ENCODE results near the gene WDR47. TPM values are rescaled to one million over a fixed set of nuclear protein-coding genes. Genes with fewer than 3 reads are reported as not detected.
A peak's percentile ranks its signal among the peaks of the same experiment; 100 is the strongest.

The WDR47 gene
- total and polyA plus RNA-seq, 10 of the 15 experiments (the other 5 are each of a cell fraction or from before 2014, with no cell fraction given): 2.4 to 9.7 (median 5.9) TPM

DNA sequence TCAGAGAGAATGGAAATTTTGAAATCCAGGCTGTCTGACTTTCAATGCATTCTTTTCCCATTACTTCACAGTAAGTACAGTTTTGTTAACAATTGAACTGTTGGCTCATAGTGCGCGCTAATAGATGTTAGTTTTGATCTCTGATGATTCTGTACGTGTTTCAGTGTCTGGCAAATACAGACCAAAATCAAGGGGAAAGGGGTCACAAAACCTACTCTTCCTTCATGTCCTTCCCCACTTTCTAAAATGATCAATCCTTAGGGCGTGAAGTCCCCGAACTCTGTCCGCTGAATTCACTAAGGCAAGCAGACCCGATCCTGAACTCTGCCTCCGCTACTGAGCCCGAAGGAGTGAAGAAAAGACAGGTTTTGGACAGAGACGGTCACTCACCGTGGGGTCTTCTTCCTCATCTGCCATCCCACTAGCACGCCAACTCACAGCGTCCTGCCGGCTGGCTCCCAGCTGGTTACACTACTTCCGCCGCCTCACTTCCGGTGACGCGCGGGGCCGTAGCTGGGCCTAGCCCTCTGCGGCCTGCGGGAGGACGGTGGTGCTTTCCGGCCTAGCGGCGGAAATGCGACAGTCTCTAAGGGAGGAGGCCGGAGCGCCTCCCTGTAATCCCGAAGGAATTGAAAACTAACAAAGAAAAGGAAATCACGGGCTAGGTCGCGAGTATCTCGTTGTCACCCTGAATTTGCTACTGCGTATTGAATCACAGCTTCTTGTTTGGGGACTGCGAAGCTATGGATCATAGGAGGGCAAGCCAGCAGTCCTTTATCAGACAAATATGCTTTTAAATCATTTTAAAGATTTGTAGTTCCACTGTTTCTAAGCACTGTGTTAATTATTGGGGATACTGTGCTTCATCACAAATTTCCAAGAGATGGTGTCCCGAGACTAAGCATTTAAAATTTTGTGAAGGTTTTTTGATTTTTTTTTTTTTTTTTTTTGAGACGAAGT, 33.9 kb upstream of the WDR47 start, which contains the start of gene TAF13 (continued):
- peak; percentile 94 for TF ChIP-seq GABPA (IDR thresholded peaks at IDR 0.05; ENCODE audit: low read depth)
- TF ChIP-seq SUZ12 (IDR thresholded peaks at IDR 0.05; ENCODE audit: unreplicated experiment): no peak
- TF ChIP-seq FOS (IDR thresholded peaks at IDR 0.05; ENCODE audit: borderline replicate concordance, extremely low read depth, insufficient read length): no peak
- peak; percentile 60 for TF ChIP-seq PKNOX1 (IDR thresholded peaks at IDR 0.05)
- no peak for TF ChIP-seq SP1 (IDR thresholded peaks at IDR 0.05; ENCODE audit: low read depth, low read length)
- TF ChIP-seq EZH2 (IDR thresholded peaks at IDR 0.05; ENCODE audit: borderline replicate concordance, control insufficient read depth, low read depth, low read length): no peak
- peak; percentile 63; the same call in 1 of the 2 replicates for TF ChIP-seq LARP7 (IDR thresholded peaks at IDR 0.05)
- TF ChIP-seq YY1 (IDR thresholded peaks at IDR 0.05; ENCODE audit: low read depth, low read length): peak; percentile 73
- no peak for TF ChIP-seq NFYB (IDR thresholded peaks at IDR 0.05; ENCODE audit: insufficient read depth, low read depth, low read length)
- TF ChIP-seq KDM1A (IDR thresholded peaks at IDR 0.05; ENCODE audit: borderline replicate concordance): no peak
- TF ChIP-seq BCL11A (IDR thresholded peaks at IDR 0.05; ENCODE audit: low read depth, low read length): no peak
- TF ChIP-seq MEF2A (IDR thresholded peaks at IDR 0.05; ENCODE audit: insufficient read depth, low read depth, low read length): 0 out of 2 replicates have a peak, but pooled peaks have one; percentile 48
- TF ChIP-seq CTCF (IDR thresholded peaks at IDR 0.05 in 2 of 3, conservative IDR thresholded peaks at IDR 0.05 in 1 of 3; ENCODE audit: control insufficient read depth in 2 of 3, extremely low read depth in 1 of 3, insufficient read depth in 1 of 3, low read depth in 3 of 3, low read length in 3 of 3): no peak
- TF ChIP-seq, protein P1, sequence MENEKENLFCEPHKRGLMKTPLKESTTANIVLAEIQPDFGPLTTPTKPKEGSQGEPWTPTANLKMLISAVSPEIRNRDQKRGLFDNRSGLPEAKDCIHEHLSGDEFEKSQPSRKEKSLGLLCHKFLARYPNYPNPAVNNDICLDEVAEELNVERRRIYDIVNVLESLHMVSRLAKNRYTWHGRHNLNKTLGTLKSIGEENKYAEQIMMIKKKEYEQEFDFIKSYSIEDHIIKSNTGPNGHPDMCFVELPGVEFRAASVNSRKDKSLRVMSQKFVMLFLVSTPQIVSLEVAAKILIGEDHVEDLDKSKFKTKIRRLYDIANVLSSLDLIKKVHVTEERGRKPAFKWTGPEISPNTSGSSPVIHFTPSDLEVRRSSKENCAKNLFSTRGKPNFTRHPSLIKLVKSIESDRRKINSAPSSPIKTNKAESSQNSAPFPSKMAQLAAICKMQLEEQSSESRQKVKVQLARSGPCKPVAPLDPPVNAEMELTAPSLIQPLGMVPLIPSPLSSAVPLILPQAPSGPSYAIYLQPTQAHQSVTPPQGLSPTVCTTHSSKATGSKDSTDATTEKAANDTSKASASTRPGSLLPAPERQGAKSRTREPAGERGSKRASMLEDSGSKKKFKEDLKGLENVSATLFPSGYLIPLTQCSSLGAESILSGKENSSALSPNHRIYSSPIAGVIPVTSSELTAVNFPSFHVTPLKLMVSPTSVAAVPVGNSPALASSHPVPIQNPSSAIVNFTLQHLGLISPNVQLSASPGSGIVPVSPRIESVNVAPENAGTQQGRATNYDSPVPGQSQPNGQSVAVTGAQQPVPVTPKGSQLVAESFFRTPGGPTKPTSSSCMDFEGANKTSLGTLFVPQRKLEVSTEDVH (IDR thresholded peaks at IDR 0.05; ENCODE audit: low read depth, partially characterized antibody): no peak
- TF ChIP-seq, protein P2, sequence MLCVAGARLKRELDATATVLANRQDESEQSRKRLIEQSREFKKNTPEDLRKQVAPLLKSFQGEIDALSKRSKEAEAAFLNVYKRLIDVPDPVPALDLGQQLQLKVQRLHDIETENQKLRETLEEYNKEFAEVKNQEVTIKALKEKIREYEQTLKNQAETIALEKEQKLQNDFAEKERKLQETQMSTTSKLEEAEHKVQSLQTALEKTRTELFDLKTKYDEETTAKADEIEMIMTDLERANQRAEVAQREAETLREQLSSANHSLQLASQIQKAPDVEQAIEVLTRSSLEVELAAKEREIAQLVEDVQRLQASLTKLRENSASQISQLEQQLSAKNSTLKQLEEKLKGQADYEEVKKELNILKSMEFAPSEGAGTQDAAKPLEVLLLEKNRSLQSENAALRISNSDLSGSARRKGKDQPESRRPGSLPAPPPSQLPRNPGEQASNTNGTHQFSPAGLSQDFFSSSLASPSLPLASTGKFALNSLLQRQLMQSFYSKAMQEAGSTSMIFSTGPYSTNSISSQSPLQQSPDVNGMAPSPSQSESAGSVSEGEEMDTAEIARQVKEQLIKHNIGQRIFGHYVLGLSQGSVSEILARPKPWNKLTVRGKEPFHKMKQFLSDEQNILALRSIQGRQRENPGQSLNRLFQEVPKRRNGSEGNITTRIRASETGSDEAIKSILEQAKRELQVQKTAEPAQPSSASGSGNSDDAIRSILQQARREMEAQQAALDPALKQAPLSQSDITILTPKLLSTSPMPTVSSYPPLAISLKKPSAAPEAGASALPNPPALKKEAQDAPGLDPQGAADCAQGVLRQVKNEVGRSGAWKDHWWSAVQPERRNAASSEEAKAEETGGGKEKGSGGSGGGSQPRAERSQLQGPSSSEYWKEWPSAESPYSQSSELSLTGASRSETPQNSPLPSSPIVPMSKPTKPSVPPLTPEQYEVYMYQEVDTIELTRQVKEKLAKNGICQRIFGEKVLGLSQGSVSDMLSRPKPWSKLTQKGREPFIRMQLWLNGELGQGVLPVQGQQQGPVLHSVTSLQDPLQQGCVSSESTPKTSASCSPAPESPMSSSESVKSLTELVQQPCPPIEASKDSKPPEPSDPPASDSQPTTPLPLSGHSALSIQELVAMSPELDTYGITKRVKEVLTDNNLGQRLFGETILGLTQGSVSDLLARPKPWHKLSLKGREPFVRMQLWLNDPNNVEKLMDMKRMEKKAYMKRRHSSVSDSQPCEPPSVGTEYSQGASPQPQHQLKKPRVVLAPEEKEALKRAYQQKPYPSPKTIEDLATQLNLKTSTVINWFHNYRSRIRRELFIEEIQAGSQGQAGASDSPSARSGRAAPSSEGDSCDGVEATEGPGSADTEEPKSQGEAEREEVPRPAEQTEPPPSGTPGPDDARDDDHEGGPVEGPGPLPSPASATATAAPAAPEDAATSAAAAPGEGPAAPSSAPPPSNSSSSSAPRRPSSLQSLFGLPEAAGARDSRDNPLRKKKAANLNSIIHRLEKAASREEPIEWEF (IDR thresholded peaks at IDR 0.05; ENCODE audit: insufficient replicate concordance, low read depth, low read length): peak; percentile 64
